GM19468 (cell line): Measurements from ENCODE around the gene AKAP13.

ENCODE experiments used
- ATAC-seq: cut with Tn5 transposase; IDR thresholded peaks from one replicate; pipeline ENCODE4 v1.9.1; 2021; ENCODE audit warnings: mild to moderate bottlenecking, moderate library complexity, moderate number of reproducible peaks; ENCODE audit not compliant: unreplicated experiment; ENCODE audit errors: extremely low read depth

Gene AKAP13

DNA sequence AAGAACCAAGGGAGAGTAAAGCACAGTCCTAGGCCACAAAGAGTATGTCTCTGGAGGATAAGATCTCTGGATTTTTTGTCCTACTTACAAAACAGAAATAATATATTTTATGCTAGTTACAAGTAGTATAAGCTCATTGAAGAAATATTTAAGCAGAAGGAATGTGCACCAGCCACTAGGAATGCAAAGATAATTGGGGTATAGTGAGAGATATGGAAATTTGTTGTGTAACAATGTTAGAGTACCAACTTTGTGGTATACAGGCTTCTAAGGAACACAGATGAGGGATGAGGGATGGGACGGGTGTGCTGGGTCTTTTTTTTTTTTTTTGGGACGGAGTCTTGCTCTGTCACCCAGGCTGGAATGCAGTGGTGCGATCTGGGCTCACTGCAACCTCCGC lies 26.5 kb downstream of the AKAP13 start:
- ATAC-seq, result no peak

DNA sequence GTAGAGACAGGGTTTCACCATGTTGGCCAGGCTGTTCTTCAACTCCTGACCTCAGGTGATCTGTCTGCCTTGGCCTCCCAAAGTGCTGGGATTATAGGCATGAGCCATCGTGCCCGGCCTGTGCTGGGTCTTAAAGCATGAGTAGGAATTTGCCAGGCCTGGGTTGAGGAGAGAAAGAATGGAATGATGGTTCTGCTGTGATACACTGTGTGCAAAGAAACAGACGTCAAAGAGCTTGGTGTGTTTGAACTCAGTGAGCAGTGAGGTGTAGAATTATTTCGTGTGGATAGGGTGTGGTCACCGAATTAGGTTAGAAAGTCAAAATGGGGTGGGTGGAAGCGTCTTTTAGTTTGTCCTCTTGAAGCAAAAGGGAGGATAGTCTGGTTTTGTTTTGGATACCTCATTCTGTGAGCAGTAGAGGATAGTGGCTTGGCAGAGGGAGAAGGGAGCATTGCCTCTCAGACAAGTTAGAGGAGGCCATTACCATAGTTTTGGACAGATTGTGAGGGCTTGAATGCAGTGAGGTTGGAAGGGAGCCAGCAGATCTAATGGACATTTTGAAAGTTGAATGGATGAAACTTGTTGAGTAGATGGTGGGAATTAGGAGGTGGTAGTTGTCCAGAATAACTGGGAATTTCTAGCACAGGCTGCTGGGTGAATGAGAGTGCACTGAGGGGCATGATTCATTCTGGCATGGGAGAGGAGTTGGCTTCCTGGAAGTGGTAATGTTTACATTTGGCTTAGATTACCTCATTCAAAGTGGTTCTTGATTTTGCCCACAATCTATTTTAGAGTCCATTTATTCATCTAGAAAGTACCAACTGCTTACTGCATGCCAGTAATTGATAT lies 27.2 kb downstream of the AKAP13 start:
- ATAC-seq, result peak; percentile 21

- peak; percentile 36 for ATAC-seq
These were observed 27.9 kb downstream of the AKAP13 start for GRCh38 chr15:85408270-85408746.

DNA sequence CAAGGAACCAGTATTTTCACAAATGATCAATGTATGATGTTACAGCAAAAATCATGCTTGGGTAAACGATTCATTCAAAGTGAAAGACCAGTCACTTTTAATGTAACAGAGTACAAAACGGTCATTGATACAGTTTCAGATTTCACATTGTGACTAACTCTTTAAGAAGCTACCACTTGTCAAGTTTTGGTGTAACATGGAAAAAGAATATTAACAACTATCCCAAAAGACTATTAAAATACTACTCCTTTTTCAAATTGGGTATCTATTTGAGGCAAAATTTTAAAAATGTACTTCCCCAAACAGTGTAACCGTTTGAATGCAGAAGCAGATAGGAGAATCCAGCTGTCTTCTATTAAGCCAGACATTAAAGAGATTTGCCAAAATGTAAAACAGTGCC lies 31.7 kb downstream of the AKAP13 start:
- ATAC-seq, result no peak

GRCh38 chr15:85412956-85413854 lies 32.8 kb downstream of the AKAP13 start:
- ATAC-seq, result peak; percentile 92

DNA sequence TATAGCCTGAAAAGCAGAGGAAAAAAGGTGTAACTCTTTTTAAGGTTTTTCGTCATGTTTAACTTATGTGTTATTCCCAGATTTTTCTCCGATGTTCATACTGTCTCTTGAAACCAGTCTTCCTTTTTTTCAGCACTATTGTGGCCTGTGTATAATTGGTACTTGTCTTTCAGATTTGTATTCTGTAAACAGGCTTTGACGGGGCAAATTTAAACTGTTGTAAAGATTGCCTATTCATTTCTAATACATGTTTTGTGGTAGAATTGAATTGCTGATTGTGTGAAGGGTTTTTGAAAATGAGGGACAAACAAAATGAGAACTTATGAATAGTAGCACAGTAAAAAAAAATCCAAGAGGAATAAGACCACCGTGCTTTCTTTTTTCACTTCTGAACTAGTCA lies 33.6 kb downstream of the AKAP13 start:
- no peak for ATAC-seq

- no peak for ATAC-seq
These were observed 34.1 kb downstream of the AKAP13 start for GRCh38 chr15:85414495-85414894.

- ATAC-seq, result no peak
These were observed 34.6 kb downstream of the AKAP13 start for GRCh38 chr15:85414991-85415390.

GRCh38 chr15:85415783-85416182 lies 35.4 kb downstream of the AKAP13 start:
- ATAC-seq, result no peak

DNA sequence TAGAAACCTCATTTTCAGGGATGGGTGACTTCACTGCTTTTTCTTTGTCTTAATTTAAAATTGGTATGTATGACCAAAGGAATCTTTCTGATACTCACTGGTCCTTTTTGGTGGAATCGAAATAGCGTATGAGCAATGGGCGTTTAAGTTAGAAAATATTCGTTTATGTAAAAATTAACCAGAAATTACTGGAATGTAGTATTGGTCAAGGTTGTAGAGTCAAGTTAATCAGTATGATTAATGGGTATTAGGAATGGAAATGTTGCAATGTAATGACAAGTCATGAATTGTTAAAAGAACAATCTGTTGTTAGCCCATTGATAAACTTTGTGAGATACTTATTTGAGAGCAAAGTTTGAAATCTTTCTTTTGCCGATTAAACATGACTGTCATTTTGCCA lies 36.9 kb downstream of the AKAP13 start:
- ATAC-seq, result no peak

- no peak for ATAC-seq
These were observed 38.8 kb downstream of the AKAP13 start for GRCh38 chr15:85419161-85419560.

DNA sequence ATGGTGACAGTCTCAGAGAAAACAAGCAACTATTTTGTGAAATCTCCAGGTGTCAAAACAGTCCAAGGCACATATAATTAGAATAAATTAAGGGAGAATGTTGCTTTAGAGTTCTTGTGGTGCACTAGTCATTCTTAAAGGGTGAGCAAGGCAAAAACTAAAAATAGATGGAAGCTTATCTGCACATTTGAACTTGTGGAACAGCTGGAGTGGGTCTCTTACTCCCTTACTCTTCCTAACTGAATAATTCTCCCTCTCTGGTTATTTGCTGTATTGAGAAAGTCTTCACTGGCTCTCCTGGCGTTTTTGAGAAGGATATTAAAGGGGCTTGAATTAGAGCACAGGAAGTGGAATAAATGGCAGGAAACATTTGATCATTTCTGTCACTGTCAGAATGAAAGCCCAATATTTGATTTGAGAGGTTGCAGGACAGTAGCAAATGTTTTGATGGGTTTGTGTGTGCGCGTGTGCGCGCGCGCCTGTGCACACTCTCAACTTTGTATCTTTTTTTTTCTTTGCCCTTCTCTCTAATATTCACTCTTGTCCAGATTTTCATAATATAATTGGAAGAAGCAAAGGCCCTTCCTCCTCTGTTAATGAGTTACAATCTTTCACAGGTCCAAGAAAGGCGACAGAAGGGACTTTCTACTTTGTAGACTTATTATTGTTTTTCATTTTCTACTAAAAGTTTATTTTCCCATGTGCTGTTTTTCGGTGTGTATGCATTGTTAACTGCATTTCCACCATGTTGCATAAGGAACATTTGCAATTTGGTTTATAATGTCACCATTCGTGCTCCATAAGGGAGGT lies 40.9 kb downstream of the AKAP13 start:
- ATAC-seq, result no peak

GRCh38 chr15:85422607-85423006 lies 42.2 kb downstream of the AKAP13 start:
- ATAC-seq, result peak; percentile 15

GRCh38 chr15:85423256-85423655 lies 42.9 kb downstream of the AKAP13 start:
- no peak for ATAC-seq

- no peak for ATAC-seq
These were observed 43.8 kb downstream of the AKAP13 start for GRCh38 chr15:85424154-85424553.

DNA sequence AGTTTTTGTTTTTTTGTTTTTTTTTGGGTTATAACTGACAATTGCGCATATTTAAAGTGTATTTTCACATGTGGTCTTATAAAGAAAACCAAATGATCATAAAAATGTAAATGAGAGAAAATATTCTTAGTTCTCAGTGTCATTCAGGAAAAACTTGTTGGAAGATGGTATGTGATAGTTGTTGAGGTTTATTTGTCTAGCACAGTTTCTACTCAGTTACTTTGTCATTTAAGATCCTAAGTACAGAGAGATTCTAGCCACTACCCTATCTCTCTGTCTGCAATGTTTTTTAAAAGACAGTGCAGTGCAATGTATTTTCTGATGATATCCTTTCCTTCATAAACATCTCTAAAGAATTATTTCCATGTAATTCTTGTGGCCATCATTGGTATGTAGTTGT lies 46.1 kb downstream of the AKAP13 start:
- ATAC-seq, result no peak

DNA sequence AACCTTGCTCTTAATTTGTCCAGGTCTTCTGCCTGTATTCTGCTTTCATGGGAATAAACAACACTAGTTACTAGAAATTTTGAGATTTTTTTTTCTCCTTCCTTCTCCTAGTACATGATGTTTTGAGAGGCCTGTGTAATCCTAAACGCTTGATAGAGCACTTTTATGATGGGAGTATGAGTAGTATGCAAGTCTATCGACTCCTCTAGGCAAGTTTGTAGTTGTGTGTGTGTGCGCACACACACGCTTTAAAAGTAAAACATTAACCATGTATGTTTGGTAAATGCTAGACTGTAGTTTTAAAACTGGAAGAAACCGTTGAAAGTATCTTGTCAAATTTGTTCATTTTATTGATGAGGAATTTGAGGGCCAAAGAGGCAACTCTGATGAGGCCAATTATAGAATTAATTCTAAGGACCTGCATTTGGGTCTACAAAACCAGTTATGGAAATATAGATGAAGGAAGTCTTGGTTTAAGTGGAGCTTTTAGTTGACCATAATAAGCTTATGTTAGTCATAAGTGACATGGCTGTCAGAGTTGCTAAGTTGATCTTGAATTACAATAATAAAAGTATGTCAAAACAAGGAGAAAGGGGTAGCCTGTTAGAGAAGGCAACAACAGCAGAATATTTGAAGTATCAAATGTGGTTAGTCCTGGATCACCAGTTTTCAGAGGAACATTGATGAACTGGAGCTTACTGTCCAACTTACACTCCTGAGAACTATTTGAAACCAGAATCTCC lies 47.1 kb downstream of the AKAP13 start:
- no peak for ATAC-seq

GRCh38 chr15:85429522-85429921 lies 49.1 kb downstream of the AKAP13 start:
- ATAC-seq, result no peak

DNA sequence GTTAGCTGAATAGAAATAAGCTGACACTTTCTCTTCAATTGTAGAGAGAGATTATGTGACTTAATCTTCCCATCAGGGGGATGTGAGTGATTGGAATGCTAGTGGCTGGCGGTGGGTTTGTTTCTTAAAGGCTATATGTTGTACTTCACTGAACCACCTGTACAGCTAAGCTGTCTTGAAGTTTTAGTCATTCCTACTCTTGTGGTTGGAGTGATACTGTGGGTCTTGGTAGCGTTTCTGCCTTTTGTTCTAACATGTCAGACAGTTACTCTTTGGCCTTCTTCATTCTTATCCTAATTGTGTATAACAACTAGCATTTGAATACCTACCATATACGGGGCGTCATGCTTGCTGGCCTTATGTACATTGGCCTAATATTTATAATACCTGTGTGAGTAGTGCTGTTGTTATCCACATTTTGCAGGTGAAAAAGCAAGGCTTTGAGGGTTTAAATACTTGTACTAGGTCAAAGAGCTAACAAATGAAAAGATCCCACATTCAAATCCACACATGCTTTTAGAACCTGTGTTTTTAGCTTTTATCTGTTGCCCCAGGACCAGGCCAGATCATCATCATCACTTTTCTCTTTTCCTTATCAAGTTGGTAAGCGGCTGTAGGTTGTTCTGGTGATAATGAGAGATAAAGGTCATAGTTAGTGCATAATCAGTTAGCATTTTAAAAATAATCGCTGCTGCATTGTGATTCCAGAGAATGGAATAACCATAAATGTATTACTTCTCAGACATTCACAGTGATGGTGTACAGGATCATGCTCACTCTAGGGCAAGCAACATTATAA lies 50.2 kb downstream of the AKAP13 start:
- peak; percentile 95 for ATAC-seq
